SK-N-SH (cell line): ENCODE results near the gene FOXO4.

ENCODE experiments used
- CHD2 ChIP-seq: fragments of 150-350 bp; IDR thresholded peaks from 2 replicates; pipeline ENCODE4 v1.6.1; 2018; ENCODE audit warnings: low read length; ENCODE audit not compliant: partially characterized antibody
- ELF1 ChIP-seq: IDR thresholded peaks from 2 replicates; pipeline ENCODE4 v1.4.0; 2012
- JUND ChIP-seq: IDR thresholded peaks from 2 replicates; pipeline ENCODE4 v1.4.0; 2012
- TAF1 ChIP-seq: IDR thresholded peaks from 2 replicates; pipeline ENCODE4 v1.6.1; 2012; ENCODE audit warnings: low read depth, mild to moderate bottlenecking, low read length, moderate library complexity, borderline replicate concordance
- TF ChIP-seq, protein P1 (sequence below): fragments of 200-600 bp; sonication (generic); IDR thresholded peaks from 2 replicates; pipeline ENCODE4 v1.6.1; 2017; ENCODE audit warnings: antibody characterized with exemption, mild to moderate bottlenecking, moderate library complexity
- TF ChIP-seq, protein P2 (sequence below): fragments of 150-350 bp; IDR thresholded peaks from 2 replicates; pipeline ENCODE4 v1.6.1; 2017; ENCODE audit warnings: antibody characterized with exemption, low read length, low read depth, borderline replicate concordance
- TF ChIP-seq, protein P3 (sequence below): IDR thresholded peaks from 2 replicates; pipeline ENCODE4; 2012

DNA sequence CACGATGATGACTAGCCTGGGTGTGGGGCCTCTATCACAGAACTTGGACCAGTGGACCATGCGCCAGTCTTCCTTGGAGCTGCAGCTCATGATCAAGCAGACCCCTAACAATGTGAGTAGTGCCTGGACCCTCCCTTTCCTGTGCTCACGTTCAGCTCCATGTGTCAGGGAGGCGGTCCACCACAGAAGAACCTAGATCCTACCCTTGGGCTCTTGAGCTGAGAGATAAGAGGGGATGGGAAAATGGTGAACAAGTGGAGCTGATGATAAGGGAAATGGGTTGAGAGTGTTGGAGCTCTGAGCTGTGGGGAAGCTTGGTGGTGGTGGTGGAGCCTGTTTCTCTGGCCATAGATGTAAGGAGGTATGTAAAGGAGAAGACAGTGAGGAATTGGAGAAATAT is 35.9 kb downstream of the FOXO4 start:
- TF ChIP-seq, protein P1, sequence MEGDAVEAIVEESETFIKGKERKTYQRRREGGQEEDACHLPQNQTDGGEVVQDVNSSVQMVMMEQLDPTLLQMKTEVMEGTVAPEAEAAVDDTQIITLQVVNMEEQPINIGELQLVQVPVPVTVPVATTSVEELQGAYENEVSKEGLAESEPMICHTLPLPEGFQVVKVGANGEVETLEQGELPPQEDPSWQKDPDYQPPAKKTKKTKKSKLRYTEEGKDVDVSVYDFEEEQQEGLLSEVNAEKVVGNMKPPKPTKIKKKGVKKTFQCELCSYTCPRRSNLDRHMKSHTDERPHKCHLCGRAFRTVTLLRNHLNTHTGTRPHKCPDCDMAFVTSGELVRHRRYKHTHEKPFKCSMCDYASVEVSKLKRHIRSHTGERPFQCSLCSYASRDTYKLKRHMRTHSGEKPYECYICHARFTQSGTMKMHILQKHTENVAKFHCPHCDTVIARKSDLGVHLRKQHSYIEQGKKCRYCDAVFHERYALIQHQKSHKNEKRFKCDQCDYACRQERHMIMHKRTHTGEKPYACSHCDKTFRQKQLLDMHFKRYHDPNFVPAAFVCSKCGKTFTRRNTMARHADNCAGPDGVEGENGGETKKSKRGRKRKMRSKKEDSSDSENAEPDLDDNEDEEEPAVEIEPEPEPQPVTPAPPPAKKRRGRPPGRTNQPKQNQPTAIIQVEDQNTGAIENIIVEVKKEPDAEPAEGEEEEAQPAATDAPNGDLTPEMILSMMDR, result no peak
- TF ChIP-seq, protein P2, sequence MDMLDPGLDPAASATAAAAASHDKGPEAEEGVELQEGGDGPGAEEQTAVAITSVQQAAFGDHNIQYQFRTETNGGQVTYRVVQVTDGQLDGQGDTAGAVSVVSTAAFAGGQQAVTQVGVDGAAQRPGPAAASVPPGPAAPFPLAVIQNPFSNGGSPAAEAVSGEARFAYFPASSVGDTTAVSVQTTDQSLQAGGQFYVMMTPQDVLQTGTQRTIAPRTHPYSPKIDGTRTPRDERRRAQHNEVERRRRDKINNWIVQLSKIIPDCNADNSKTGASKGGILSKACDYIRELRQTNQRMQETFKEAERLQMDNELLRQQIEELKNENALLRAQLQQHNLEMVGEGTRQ, result no peak
- TF ChIP-seq, protein P3, sequence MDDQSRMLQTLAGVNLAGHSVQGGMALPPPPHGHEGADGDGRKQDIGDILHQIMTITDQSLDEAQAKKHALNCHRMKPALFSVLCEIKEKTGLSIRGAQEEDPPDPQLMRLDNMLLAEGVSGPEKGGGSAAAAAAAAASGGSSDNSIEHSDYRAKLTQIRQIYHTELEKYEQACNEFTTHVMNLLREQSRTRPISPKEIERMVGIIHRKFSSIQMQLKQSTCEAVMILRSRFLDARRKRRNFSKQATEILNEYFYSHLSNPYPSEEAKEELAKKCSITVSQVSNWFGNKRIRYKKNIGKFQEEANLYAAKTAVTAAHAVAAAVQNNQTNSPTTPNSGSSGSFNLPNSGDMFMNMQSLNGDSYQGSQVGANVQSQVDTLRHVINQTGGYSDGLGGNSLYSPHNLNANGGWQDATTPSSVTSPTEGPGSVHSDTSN, result no peak
- TF ChIP-seq JUND (no peak), TAF1 (no peak), CHD2 (no peak), ELF1 (no peak)
